HFF-Myc (cell line): Measurements from ENCODE around the gene OVOL3.

ENCODE experiments used
- DNase-seq: peaks from one replicate; pipeline ENCODE4 v3.0.0-alpha.2; 2011; ENCODE audit warnings: low read depth; ENCODE audit errors: extremely low read depth
- H3K4me3 ChIP-seq: replicated peaks from 2 replicates; pipeline ENCODE4 v1.5.1; 2011; ENCODE audit warnings: low read depth, mild to moderate bottlenecking, control low read depth, low read length
- CTCF ChIP-seq: IDR thresholded peaks from 2 replicates; pipeline ENCODE4 v1.5.1; 2012; ENCODE audit warnings: mild to moderate bottlenecking, low read depth, low read length, control low read depth; ENCODE audit errors: missing control alignments

The OVOL3 gene

DNA sequence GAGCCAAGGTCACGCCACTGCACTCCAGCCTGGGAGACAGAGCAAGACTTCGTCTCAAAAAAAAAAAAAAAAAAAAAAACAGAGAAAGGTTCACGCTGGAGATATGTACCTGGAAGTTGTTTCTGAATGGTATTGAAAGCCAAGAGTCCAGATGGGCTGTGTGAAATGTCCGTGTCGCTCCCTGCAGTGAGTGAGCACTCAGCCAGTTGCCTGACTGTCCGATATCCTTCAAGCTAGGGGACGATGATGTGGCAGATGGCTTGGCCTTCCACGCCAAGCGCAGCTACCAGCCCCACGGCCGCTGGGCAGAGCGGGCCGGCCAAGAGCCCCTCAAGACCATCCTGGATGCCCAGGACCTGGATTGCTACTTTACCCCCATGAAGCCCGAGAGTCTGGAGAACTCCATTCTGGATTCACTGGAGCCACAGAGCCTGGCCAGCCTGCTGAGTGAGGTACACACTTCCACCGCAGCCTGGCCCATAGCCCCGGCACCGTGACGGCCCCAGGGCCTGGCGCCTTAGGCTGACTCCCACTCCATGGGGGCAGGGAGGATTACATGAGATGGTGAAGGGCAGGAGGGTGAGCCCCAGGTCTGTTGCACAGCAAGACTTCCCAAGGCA lies 11.7 kb upstream of the OVOL3 start:
- DNase-seq: no peak
- no peak overlapping the region for H3K4me3 ChIP-seq
- no peak for TF ChIP-seq CTCF

DNA sequence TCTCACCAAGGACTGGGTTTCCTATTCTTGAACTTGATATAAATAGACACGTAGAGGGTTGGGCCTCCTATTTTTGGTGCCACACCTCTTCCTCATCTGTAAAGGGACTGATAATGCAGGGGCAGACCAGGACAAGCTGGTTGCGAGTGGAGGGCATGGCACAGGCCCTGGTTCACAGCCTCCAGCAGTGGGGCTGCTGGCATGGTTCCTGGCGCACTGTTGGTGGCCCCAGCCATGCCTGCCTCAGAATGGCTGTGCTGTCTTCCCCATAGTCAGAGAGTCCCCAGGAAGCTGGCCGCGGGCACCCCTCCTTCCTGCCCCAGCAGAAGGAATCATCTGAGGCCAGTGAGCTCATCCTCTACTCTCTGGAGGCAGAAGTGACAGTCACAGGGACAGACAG lies 10.5 kb upstream of the OVOL3 start:
- no peak overlapping the region for H3K4me3 ChIP-seq
- DNase-seq: no peak
- no peak for TF ChIP-seq CTCF

GRCh38 chr19:36101550-36102327 lies 9.2 kb upstream of the OVOL3 start:
- no peak for TF ChIP-seq CTCF
- H3K4me3 ChIP-seq: no peak overlapping the region
- DNase-seq: no peak

DNA sequence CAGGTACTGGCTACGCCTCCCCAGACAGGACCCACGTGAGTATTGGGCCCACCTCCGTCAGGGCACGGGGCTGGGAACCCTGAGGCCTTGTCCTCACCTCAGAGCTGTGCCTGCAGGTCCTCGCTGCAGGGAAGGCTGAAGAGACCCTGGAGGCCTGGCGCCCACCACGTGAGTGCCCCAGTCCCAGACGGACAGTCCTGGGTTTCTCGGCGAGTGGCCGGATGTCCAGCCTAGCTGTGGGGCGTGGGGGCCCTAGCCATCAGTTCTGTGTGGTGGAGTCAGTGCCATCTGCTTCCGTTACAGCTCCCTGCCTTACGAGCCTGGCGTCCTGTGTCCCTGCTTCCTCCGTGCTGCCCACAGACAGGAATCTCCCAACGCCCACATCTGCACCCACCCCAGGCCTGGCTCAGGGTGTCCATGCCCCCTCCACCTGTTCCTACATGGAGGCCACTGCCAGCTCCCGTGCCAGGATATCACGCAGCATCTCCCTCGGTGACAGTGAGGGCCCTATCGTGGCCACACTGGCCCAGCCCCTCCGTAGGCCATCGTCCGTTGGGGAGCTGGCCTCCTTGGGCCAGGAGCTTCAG lies 7.8 kb upstream of the OVOL3 start:
- no peak for TF ChIP-seq CTCF
- DNase-seq: no peak
- no peak overlapping the region for H3K4me3 ChIP-seq

GRCh38 chr19:36103842-36104552 lies 6.9 kb upstream of the OVOL3 start:
- TF ChIP-seq CTCF: no peak
- no peak overlapping the region for H3K4me3 ChIP-seq
- no peak for DNase-seq

GRCh38 chr19:36106441-36106840 lies 4.5 kb upstream of the OVOL3 start:
- DNase-seq: no peak
- no peak overlapping the region for H3K4me3 ChIP-seq
- no peak for TF ChIP-seq CTCF
